CD4-positive, alpha-beta T cell treated with Interleukin-17A for 4 hours (primary cell): ENCODE data around the gene CD36.

Experiments used
- DNase-seq: peaks from one replicate; pipeline ENCODE4 v3.0.0-alpha.2; 2020; ENCODE audit warnings: mixed read lengths

Gene CD36

GRCh38 chr7:80629023-80629422, 9.4 kb upstream of the CD36 start:
- no peak for DNase-seq

- no peak for DNase-seq
These were observed 7.6 kb upstream of the CD36 start for GRCh38 chr7:80630608-80631405.

- DNase-seq = no peak
These were observed 7.0 kb upstream of the CD36 start for GRCh38 chr7:80631421-80631820.

GRCh38 chr7:80632139-80632538, 6.3 kb upstream of the CD36 start:
- DNase-seq = no peak

- DNase-seq = no peak
These were observed 5.6 kb upstream of the CD36 start for GRCh38 chr7:80632819-80633218.

- no peak for DNase-seq
These were observed 3.9 kb upstream of the CD36 start for GRCh38 chr7:80634505-80634904.

GRCh38 chr7:80635533-80635932, 2.9 kb upstream of the CD36 start:
- no peak for DNase-seq

GRCh38 chr7:80635998-80636397, 2.4 kb upstream of the CD36 start:
- DNase-seq = no peak

- DNase-seq = no peak
These were observed 1.7 kb upstream of the CD36 start for GRCh38 chr7:80636709-80637108.

- no peak for DNase-seq
These were observed 988 bp upstream of the CD36 start for GRCh38 chr7:80637454-80637853.

- DNase-seq = no peak
These were observed 569 bp downstream of the CD36 start for GRCh38 chr7:80639011-80639410.

GRCh38 chr7:80640846-80641245, 2.4 kb downstream of the CD36 start:
- no peak for DNase-seq

GRCh38 chr7:80641548-80641947, 3.1 kb downstream of the CD36 start:
- DNase-seq = no peak

GRCh38 chr7:80642871-80643270, 4.4 kb downstream of the CD36 start:
- no peak for DNase-seq

GRCh38 chr7:80643336-80643915, 5.0 kb downstream of the CD36 start:
- no peak for DNase-seq

- no peak for DNase-seq
These were observed 5.6 kb downstream of the CD36 start for GRCh38 chr7:80644054-80644453.

- no peak for DNase-seq
These were observed 7.8 kb downstream of the CD36 start for GRCh38 chr7:80646083-80646865.

- DNase-seq = no peak
These were observed 9.0 kb downstream of the CD36 start for GRCh38 chr7:80647436-80647835.

GRCh38 chr7:80648031-80648600, 9.7 kb downstream of the CD36 start:
- no peak for DNase-seq

GRCh38 chr7:80649011-80649410, 10.6 kb downstream of the CD36 start:
- no peak for DNase-seq

GRCh38 chr7:80650030-80650429, 11.6 kb downstream of the CD36 start:
- no peak for DNase-seq

- no peak for DNase-seq
These were observed 13.0 kb downstream of the CD36 start for GRCh38 chr7:80651471-80651870.

GRCh38 chr7:80653244-80653643, 14.8 kb downstream of the CD36 start:
- DNase-seq = no peak

GRCh38 chr7:80654887-80655340, 16.5 kb downstream of the CD36 start:
- no peak for DNase-seq
